WERI-Rb-1 (cell line): ENCODE measurements around the gene CCDC172.

ENCODE experiments used
- DNase-seq: peaks from one replicate; pipeline ENCODE4 v3.0.0-alpha.2; 2020
- H3K27ac ChIP-seq: fragments of 250-450 bp; sonication (Bioruptor Pico); 2 replicates; pipeline ENCODE4 v1.5.1; 2020; ENCODE audit warnings: mild to moderate bottlenecking, moderate library complexity
- H3K27me3 ChIP-seq: fragments of 250-450 bp; sonication (Bioruptor Pico); 2 replicates; pipeline ENCODE4 v1.5.1; 2021; ENCODE audit warnings: mild to moderate bottlenecking, low read depth, moderate library complexity; ENCODE audit not compliant: insufficient read depth, severe bottlenecking
- H3K36me3 ChIP-seq: fragments of 250-450 bp; sonication (Bioruptor Pico); 2 replicates; pipeline ENCODE4 v1.5.1; 2020; ENCODE audit warnings: mild to moderate bottlenecking, moderate library complexity
- H3K4me3 ChIP-seq: 2 replicates; pipeline ENCODE4 v1.5.1; 2011; ENCODE audit warnings: low read depth, mild to moderate bottlenecking, control low read depth, low read length
- H3K9me3 ChIP-seq: fragments of 250-450 bp; sonication (Bioruptor Pico); 2 replicates; pipeline ENCODE4 v1.5.1; 2021; ENCODE audit warnings: mild to moderate bottlenecking, moderate library complexity; ENCODE audit not compliant: severe bottlenecking
- CTCF ChIP-seq: IDR thresholded peaks from 2 replicates; pipeline ENCODE4 v1.5.1; 2011; ENCODE audit warnings: low read depth, mild to moderate bottlenecking, control low read depth, inconsistent platforms, low read length

Gene CCDC172

GRCh38 chr10:116304923-116305322 lies 19.3 kb upstream of the CCDC172 start:
- H3K36me3 ChIP-seq, result no peaks in the 10 kb centered on the region
- DNase-seq, result no peak
- no peak overlapping the region for H3K27ac ChIP-seq
- no peaks in the 10 kb centered on the region for H3K9me3 ChIP-seq
- TF ChIP-seq CTCF, result no peak
- H3K4me3 ChIP-seq, result no peak overlapping the region
- no peaks in the 10 kb centered on the region for H3K27me3 ChIP-seq

- H3K9me3 ChIP-seq, result no peaks in the 10 kb centered on the region
- no peaks in the 10 kb centered on the region for H3K36me3 ChIP-seq
- H3K27me3 ChIP-seq, result no peaks in the 10 kb centered on the region
- TF ChIP-seq CTCF, result no peak
- H3K4me3 ChIP-seq, result no peak overlapping the region
- no peak for DNase-seq
- no peak overlapping the region for H3K27ac ChIP-seq
Observed at GRCh38 chr10:116306847-116307246, 17.4 kb upstream of the CCDC172 start.

- H3K9me3 ChIP-seq, result no peaks in the 10 kb centered on the region
- H3K36me3 ChIP-seq, result no peaks in the 10 kb centered on the region
- H3K4me3 ChIP-seq, result no peak overlapping the region
- DNase-seq, result no peak
- no peak overlapping the region for H3K27ac ChIP-seq
- no peak for TF ChIP-seq CTCF
- no peaks in the 10 kb centered on the region for H3K27me3 ChIP-seq
Observed at GRCh38 chr10:116307455-116307854, 16.8 kb upstream of the CCDC172 start.

- Histone ChIP-seq H3K27ac (no peak overlapping the region), H3K27me3 (no peaks in the 10 kb centered on the region), H3K36me3 (no peaks in the 10 kb centered on the region), H3K4me3 (no peak overlapping the region), H3K9me3 (no peaks in the 10 kb centered on the region)
- TF ChIP-seq CTCF, result no peak
- no peak for DNase-seq
Observed at GRCh38 chr10:116311016-116311415, 13.2 kb upstream of the CCDC172 start.

- DNase-seq, result no peak
Observed at GRCh38 chr10:116311706-116312490, 12.3 kb upstream of the CCDC172 start.

More at GRCh38 chr10:116311706-116312490, 12.3 kb upstream of the CCDC172 start:
- Histone ChIP-seq H3K4me3 (no peak overlapping the region), H3K9me3 (no peaks in the 10 kb centered on the region), H3K36me3 (no peaks in the 10 kb centered on the region), H3K27ac (no peak overlapping the region), H3K27me3 (no peaks in the 10 kb centered on the region)
- TF ChIP-seq CTCF, result no peak
